HG02870 (cell line): ENCODE results near the gene FNDC8.
"Not testable (repeated sequence)": the region's sequence is repeated elsewhere in the genome, so short reads cannot be mapped to it uniquely, and the experiment has no call there.

Experiments used
- ATAC-seq: cut with Tn5 transposase; IDR thresholded peaks from one replicate; pipeline ENCODE4 v1.9.1; 2021; ENCODE audit warnings: mild to moderate bottlenecking, moderate library complexity; ENCODE audit not compliant: unreplicated experiment

The FNDC8 gene

GRCh38 chr17:35094902-35095301 lies 26.5 kb upstream of the FNDC8 start:
- ATAC-seq = no peak

- ATAC-seq = no peak
Observed at GRCh38 chr17:35095741-35096140, 25.7 kb upstream of the FNDC8 start.

- ATAC-seq = no peak
Observed at GRCh38 chr17:35097776-35098175, 23.6 kb upstream of the FNDC8 start.

- no peak for ATAC-seq
Observed at GRCh38 chr17:35099908-35100307, 21.5 kb upstream of the FNDC8 start.

- no peak for ATAC-seq
Observed at GRCh38 chr17:35101036-35101435, 20.4 kb upstream of the FNDC8 start.

- ATAC-seq = no peak
Observed at GRCh38 chr17:35101725-35102124, 19.7 kb upstream of the FNDC8 start.

GRCh38 chr17:35103271-35103670 lies 18.1 kb upstream of the FNDC8 start:
- no peak for ATAC-seq

- no peak for ATAC-seq
Observed at GRCh38 chr17:35104844-35105450, 16.5 kb upstream of the FNDC8 start.

- not testable (repeated sequence) for ATAC-seq
Observed at GRCh38 chr17:35110791-35111190, 10.6 kb upstream of the FNDC8 start.

GRCh38 chr17:35116845-35117244 lies 4.6 kb upstream of the FNDC8 start:
- ATAC-seq = no peak

- ATAC-seq = no peak
Observed at GRCh38 chr17:35117984-35118383, 3.4 kb upstream of the FNDC8 start.

GRCh38 chr17:35119370-35120165 lies 1.8 kb upstream of the FNDC8 start, which contains the start of gene RAD51D:
TSS of gene RAD51D (minus strand) at chr17:35119860. CDS start at chr17:35119613, 247 bp downstream.
- ATAC-seq = peak; percentile 71

- ATAC-seq = no peak
Observed at GRCh38 chr17:35127751-35128514, 6.5 kb downstream of the FNDC8 start.

GRCh38 chr17:35129154-35129972 lies 7.9 kb downstream of the FNDC8 start:
- no peak for ATAC-seq

GRCh38 chr17:35129973-35130351 lies 8.5 kb downstream of the FNDC8 start:
- ATAC-seq = no peak

- no peak for ATAC-seq
Observed at GRCh38 chr17:35130392-35130791, 9.0 kb downstream of the FNDC8 start.

GRCh38 chr17:35132099-35132498 lies 10.7 kb downstream of the FNDC8 start:
- ATAC-seq = no peak

- ATAC-seq = no peak
Observed at GRCh38 chr17:35132816-35133550, 11.6 kb downstream of the FNDC8 start.

- ATAC-seq = no peak
Observed at GRCh38 chr17:35135322-35135721, 13.9 kb downstream of the FNDC8 start.

GRCh38 chr17:35138218-35138617 lies 16.8 kb downstream of the FNDC8 start:
- no peak for ATAC-seq
